ENCODE measurements around the gene BEND5.

Gene BEND5

DNA sequence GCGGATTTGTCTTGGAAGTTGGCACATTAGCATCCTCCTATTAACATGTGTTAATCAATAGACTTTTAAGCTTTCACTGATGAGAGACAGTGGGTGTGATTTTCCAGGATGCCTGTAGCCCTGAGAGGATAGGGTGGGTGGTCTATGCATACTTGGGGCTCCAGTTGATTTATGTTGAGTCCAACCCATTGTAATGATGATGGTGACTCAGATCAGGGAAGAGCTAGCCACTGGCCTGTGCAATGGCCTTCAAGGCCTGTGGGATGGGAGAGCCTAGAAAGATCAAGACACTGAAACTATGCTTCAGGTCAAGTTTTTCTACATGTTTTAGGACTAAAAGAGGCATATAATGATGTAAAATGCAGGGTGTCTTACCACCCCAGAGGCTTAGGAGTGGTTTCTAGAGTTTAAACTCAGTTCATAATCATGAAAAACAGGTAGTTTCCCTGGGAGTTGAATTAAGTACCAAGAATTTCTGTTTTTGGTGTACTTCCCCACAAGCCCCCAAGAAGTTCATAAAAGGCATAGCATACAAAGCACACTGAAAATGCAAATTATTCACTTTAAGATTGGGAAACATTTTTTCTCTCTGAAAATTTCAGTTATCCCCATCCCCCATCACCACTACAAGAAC, 19.9 kb downstream of the BEND5 start:
- DNase-seq (ENCODE audit: low read depth) = no peak
- no peak overlapping the region for H3K4me3 ChIP-seq (ENCODE audit: low read length)
- TF ChIP-seq, protein P1, sequence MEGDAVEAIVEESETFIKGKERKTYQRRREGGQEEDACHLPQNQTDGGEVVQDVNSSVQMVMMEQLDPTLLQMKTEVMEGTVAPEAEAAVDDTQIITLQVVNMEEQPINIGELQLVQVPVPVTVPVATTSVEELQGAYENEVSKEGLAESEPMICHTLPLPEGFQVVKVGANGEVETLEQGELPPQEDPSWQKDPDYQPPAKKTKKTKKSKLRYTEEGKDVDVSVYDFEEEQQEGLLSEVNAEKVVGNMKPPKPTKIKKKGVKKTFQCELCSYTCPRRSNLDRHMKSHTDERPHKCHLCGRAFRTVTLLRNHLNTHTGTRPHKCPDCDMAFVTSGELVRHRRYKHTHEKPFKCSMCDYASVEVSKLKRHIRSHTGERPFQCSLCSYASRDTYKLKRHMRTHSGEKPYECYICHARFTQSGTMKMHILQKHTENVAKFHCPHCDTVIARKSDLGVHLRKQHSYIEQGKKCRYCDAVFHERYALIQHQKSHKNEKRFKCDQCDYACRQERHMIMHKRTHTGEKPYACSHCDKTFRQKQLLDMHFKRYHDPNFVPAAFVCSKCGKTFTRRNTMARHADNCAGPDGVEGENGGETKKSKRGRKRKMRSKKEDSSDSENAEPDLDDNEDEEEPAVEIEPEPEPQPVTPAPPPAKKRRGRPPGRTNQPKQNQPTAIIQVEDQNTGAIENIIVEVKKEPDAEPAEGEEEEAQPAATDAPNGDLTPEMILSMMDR (conservative IDR thresholded peaks at IDR 0.05; ENCODE audit: low read depth, low read length) = no peak

DNA sequence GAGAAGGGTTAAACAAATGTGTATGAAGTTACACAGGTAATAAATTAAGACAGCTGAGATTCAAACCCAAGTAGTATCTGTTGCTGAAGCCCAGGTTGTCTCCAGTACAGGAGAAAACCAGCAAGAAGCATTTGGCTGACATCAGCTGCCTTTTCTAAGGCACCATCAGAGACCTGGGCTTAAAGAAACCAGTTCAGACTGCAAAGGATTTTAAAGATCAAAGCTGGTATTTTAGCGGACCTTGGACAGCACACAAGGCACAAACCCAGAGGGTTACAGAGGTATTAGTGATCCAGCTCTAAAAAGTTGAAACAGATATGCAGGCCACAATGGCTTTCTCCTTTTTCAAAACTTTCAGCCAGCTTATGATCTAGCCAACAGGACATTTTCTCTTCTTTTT, 23.4 kb downstream of the BEND5 start:
- TF ChIP-seq, protein P1 (conservative IDR thresholded peaks at IDR 0.05; ENCODE audit: low read depth, low read length) = no peak
- DNase-seq (ENCODE audit: low read depth) = no peak

GRCh38 chr1:48750109-48750508, 26.6 kb downstream of the BEND5 start:
- TF ChIP-seq, protein P1 (conservative IDR thresholded peaks at IDR 0.05; ENCODE audit: low read depth, low read length) = no peak
- DNase-seq (ENCODE audit: low read depth) = no peak
- no peak overlapping the region for H3K4me3 ChIP-seq (ENCODE audit: low read length)

More for the DNA sequence above, 23.4 kb downstream of the BEND5 start:
- no peak overlapping the region for H3K4me3 ChIP-seq (ENCODE audit: low read length)

DNA sequence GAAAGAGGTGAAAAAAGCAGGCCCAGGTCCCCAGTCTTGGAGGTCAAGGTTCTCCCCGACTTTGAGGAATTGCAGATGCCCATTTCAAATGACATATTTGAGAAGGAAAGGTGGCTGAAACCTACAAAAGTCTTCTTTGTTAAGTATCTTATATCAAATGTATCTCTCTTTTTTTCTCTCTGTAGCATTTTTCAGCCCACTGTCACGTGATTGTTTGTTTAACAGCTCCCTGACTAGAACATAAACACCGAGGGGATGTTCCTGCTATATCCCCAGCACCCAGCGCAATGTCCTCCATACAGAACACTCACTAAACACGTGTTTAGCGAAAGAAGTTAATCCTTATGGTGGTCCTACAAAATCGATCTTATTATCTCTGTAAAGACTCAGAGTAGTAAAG, 27.6 kb downstream of the BEND5 start:
- TF ChIP-seq, protein P1 (conservative IDR thresholded peaks at IDR 0.05; ENCODE audit: low read depth, low read length) = no peak
- H3K4me3 ChIP-seq (ENCODE audit: low read length) = no peak overlapping the region

GRCh38 chr1:48746906-48747305, 29.8 kb downstream of the BEND5 start:
- H3K4me3 ChIP-seq (ENCODE audit: low read length) = no peak overlapping the region
- DNase-seq (ENCODE audit: low read depth) = no peak
- TF ChIP-seq, protein P1 (conservative IDR thresholded peaks at IDR 0.05; ENCODE audit: low read depth, low read length) = no peak

More for the DNA sequence above, 27.6 kb downstream of the BEND5 start:
- no peak for DNase-seq (ENCODE audit: low read depth)

GRCh38 chr1:48744032-48744431, 32.7 kb downstream of the BEND5 start:
- DNase-seq (ENCODE audit: low read depth) = no peak
- H3K4me3 ChIP-seq (ENCODE audit: low read length) = no peak overlapping the region
- TF ChIP-seq, protein P1 (conservative IDR thresholded peaks at IDR 0.05; ENCODE audit: low read depth, low read length) = no peak

DNA sequence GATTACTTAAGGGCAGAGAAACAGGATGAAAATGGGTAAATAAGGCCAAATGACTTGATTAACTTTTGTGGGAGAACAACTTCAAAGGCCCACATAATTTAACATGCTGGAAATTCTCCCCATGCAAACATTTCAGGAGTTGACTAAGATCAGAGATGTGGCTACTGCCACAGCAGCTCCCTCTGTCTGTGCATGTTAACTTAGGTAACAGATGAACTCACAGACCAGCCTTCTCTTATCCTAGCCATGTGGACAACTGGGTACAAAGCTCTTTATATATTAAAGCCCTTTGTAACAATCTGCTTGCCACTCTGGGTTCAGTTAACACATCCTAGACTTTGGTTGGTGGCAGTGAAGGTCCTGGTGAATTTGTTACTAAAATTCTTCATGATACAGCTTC, 33.2 kb downstream of the BEND5 start:
- no peak for DNase-seq (ENCODE audit: low read depth)
- TF ChIP-seq, protein P1 (conservative IDR thresholded peaks at IDR 0.05; ENCODE audit: low read depth, low read length) = no peak
- no peak overlapping the region for H3K4me3 ChIP-seq (ENCODE audit: low read length)

Measured in retinal pigment epithelial cell (primary cell).